Choroid plexus epithelial cell (primary cell): ENCODE results near the gene APC.

Experiments used
- DNase-seq: peaks from one replicate; pipeline ENCODE4 v3.0.0-alpha.2; 2010; ENCODE audit warnings: low read depth
- H3K4me3 ChIP-seq: 2 replicates; pipeline ENCODE4 v1.5.1; 2011; ENCODE audit warnings: low read depth, mild to moderate bottlenecking, control low read depth, low read length, moderate library complexity
- TF ChIP-seq, protein P1 (sequence below): conservative IDR thresholded peaks from 2 replicates; pipeline ENCODE4 v1.5.1; 2011; ENCODE audit warnings: low read depth, mild to moderate bottlenecking, control low read depth, inconsistent platforms, low read length, moderate library complexity

The APC gene

DNA sequence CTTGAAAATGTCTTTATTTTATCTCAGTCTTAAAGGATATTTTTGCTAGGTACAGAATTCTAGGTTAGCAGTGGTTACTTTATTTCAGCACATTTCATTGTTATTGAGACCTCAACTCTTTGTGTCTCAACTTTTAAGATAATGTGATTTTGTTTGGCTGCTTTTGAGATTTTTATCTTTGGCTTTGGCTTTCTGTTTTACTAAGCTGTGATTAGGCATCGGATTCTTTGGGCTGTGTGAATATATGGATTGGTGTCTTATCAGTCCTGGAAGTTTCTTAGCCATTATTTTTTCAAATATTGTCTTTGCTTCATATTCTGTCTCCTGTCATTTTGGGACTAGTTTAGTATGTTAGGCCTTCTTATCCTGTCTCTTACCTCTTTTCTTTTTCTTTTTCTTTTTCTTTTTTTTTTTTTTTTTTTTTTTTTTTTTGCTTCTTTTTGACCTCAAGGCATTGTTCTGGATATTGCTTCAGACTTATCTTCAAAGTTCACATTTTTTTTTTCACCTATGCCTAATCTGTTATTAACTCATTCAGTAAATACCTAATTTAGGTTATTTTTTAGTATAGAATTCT lies 20.1 kb upstream of the APC start:
- peak; percentile 5 for DNase-seq
- H3K4me3 ChIP-seq, result no peak overlapping the region
- TF ChIP-seq, protein P1, sequence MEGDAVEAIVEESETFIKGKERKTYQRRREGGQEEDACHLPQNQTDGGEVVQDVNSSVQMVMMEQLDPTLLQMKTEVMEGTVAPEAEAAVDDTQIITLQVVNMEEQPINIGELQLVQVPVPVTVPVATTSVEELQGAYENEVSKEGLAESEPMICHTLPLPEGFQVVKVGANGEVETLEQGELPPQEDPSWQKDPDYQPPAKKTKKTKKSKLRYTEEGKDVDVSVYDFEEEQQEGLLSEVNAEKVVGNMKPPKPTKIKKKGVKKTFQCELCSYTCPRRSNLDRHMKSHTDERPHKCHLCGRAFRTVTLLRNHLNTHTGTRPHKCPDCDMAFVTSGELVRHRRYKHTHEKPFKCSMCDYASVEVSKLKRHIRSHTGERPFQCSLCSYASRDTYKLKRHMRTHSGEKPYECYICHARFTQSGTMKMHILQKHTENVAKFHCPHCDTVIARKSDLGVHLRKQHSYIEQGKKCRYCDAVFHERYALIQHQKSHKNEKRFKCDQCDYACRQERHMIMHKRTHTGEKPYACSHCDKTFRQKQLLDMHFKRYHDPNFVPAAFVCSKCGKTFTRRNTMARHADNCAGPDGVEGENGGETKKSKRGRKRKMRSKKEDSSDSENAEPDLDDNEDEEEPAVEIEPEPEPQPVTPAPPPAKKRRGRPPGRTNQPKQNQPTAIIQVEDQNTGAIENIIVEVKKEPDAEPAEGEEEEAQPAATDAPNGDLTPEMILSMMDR, result no peak

- DNase-seq, result no peak
- TF ChIP-seq, protein P1, result no peak
- H3K4me3 ChIP-seq, result no peak overlapping the region
Measured at GRCh38 chr5:112718344-112718743, 19.3 kb upstream of the APC start.

- DNase-seq, result no peak
- no peak overlapping the region for H3K4me3 ChIP-seq
- TF ChIP-seq, protein P1, result no peak
Measured at GRCh38 chr5:112720576-112720975, 17.1 kb upstream of the APC start.

- TF ChIP-seq, protein P1, result no peak
- DNase-seq, result no peak
- no peak overlapping the region for H3K4me3 ChIP-seq
Measured at GRCh38 chr5:112724901-112725300, 12.8 kb upstream of the APC start.

DNA sequence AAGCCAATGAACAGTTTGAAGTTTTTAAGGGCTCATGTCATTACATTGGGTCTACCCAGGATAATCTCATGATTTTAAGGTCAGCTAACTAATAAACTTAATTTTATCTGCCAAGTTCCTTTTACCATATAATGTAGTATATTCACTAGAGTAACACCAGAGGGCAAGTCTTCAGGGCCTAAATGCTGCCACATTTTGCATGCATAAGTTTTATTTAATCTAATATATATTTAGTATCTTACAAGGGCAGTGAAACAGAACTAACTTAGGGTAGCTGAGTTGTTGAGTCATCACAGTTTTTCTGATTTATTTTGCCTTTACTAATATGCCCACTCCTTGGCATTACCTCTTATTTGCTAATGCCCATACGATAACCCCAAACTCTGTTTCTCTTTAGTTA lies 8.1 kb upstream of the APC start:
- TF ChIP-seq, protein P1, result no peak
- DNase-seq, result no peak
- no peak overlapping the region for H3K4me3 ChIP-seq

DNA sequence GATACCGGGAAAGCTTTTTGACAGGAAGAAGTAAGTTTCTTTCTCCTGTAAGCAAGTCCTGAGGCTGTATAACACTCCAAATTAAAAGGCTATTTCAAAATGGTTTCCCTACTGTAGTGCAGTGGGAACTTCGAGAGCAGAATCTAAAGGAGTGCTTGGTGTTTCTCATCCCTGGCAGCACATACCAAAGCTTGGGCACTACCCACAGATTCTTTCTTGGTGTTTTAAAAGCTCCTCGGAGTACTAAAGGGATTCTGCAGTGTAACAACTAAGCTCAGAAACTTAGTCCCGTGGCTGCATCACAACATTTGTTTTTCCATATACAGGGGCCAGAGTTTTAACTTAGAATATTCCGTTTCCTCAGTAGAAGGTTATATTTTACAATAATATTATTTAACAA lies 5.6 kb upstream of the APC start:
- no peak for DNase-seq
- no peak overlapping the region for H3K4me3 ChIP-seq
- TF ChIP-seq, protein P1, result no peak

DNA sequence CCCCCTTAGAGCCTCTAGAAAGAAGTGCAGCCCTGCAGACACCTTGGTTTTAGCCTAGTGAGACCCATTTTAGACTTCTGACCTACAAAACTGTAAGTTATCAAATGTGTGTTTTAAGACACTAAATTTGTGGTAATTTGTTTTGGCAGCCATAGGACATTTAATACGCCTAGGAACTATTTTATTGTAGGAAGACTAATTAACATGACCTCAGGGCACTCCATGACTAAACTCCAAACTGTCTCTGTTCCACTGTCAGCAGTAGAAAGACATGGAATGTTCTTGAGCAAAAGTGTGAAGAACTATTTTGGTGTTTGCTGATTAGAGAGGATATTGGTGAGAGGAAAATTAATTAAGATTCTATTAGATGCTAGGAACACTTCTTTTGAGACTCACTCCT lies 4.1 kb upstream of the APC start:
- no peak for DNase-seq
- no peak overlapping the region for H3K4me3 ChIP-seq
- TF ChIP-seq, protein P1, result no peak
